RCC 7860 (cell line): ENCODE data around the gene MICALL2.
A peak's percentile ranks its signal among the peaks of the same experiment; 100 is the strongest.

Source experiments
- DNase-seq: peaks from one replicate; pipeline ENCODE4 v3.0.0-alpha.2; 2015; ENCODE audit warnings: low spot score
- FAIRE-seq: peaks from 2 replicates; lab custom pipeline; 2012; peaks lifted over from hg19 to GRCh38; lab: Jason Lieb, UNC

Gene MICALL2

GRCh38 chr7:1493571-1493970 lies 34.3 kb upstream of the MICALL2 start:
- DNase-seq (no peak), FAIRE-seq (no peak)

- DNase-seq (no peak), FAIRE-seq (no peak)
Measured at GRCh38 chr7:1493129-1493528, 33.9 kb upstream of the MICALL2 start.

GRCh38 chr7:1492640-1493039 lies 33.4 kb upstream of the MICALL2 start:
- no peak for FAIRE-seq
- DNase-seq = no peak

- no peak for DNase-seq
- FAIRE-seq = no peak
Measured at GRCh38 chr7:1492221-1492620, 33.0 kb upstream of the MICALL2 start.

GRCh38 chr7:1490837-1491236 lies 31.6 kb upstream of the MICALL2 start:
- FAIRE-seq (no peak), DNase-seq (no peak)

- DNase-seq (no peak), FAIRE-seq (no peak)
Measured at GRCh38 chr7:1489336-1489735, 30.1 kb upstream of the MICALL2 start.

GRCh38 chr7:1488016-1488415 lies 28.7 kb upstream of the MICALL2 start:
- FAIRE-seq = no peak
- no peak for DNase-seq

- no peak for DNase-seq
- FAIRE-seq = no peak
Measured at GRCh38 chr7:1487466-1487865, 28.2 kb upstream of the MICALL2 start.

- FAIRE-seq = no peak
- DNase-seq = no peak
Measured at GRCh38 chr7:1486571-1486970, 27.3 kb upstream of the MICALL2 start.

GRCh38 chr7:1485156-1485555 lies 25.9 kb upstream of the MICALL2 start:
- DNase-seq = no peak
- no peak for FAIRE-seq

GRCh38 chr7:1484569-1484968 lies 25.3 kb upstream of the MICALL2 start:
- DNase-seq (no peak), FAIRE-seq (no peak)

- DNase-seq (no peak), FAIRE-seq (no peak)
Measured at GRCh38 chr7:1483536-1484505, 24.6 kb upstream of the MICALL2 start.

- DNase-seq (no peak), FAIRE-seq (no peak)
Measured at GRCh38 chr7:1483079-1483478, 23.8 kb upstream of the MICALL2 start.

GRCh38 chr7:1481300-1481699 lies 22.0 kb upstream of the MICALL2 start:
- no peak for DNase-seq
- no peak for FAIRE-seq

- no peak for DNase-seq
- FAIRE-seq = no peak
Measured at GRCh38 chr7:1480670-1481069, 21.4 kb upstream of the MICALL2 start.

GRCh38 chr7:1479287-1479686 lies 20.0 kb upstream of the MICALL2 start:
- no peak for DNase-seq
- FAIRE-seq = no peak

GRCh38 chr7:1478480-1478879 lies 19.2 kb upstream of the MICALL2 start:
- no peak for FAIRE-seq
- DNase-seq = no peak

GRCh38 chr7:1476859-1477258 lies 17.6 kb upstream of the MICALL2 start:
- DNase-seq (no peak), FAIRE-seq (no peak)

GRCh38 chr7:1475991-1476390 lies 16.7 kb upstream of the MICALL2 start:
- DNase-seq = no peak
- FAIRE-seq = no peak

GRCh38 chr7:1475393-1475792 lies 16.1 kb upstream of the MICALL2 start:
- DNase-seq (no peak), FAIRE-seq (no peak)

- FAIRE-seq (no peak), DNase-seq (no peak)
Measured at GRCh38 chr7:1474736-1475135, 15.5 kb upstream of the MICALL2 start.

GRCh38 chr7:1473864-1474512 lies 14.7 kb upstream of the MICALL2 start:
- DNase-seq (peak; percentile 50), FAIRE-seq (no peak)
